ENCODE measurements around the gene HSPA4L. TPM values are rescaled to one million over a fixed set of nuclear protein-coding genes. Genes with fewer than 3 reads are reported as not detected.

Gene HSPA4L
- total RNA-seq, 1 experiment from 2014 or later = 8.7 TPM

GRCh38 chr4:127832585-127832984 is 50.5 kb downstream of the HSPA4L start:
- Histone ChIP-seq H2AFZ (ENCODE audit: low read length) (no peak overlapping the region), H3K4me1 (ENCODE audit: insufficient read depth, low read length) (no peaks in the 10 kb centered on the region), H4K20me1 (ENCODE audit: low read length) (no peaks in the 10 kb centered on the region), H3K27me3 (ENCODE audit: low read length) (no peaks in the 10 kb centered on the region), H3K4me3 (ENCODE audit: low read length) (no peak overlapping the region), H3K27ac (ENCODE audit: low read length) (no peak overlapping the region), H3K9me3 (ENCODE audit: low read length) (no peaks in the 10 kb centered on the region), H3K9me2 (replicated peaks; ENCODE audit: low read length) (no peaks in the 10 kb centered on the region), H3F3A (ENCODE audit: low read length, unreplicated experiment) (no peaks in the 10 kb centered on the region), H3K9ac (ENCODE audit: low read length) (no peak overlapping the region), H3K4me2 (ENCODE audit: low read length) (no peak overlapping the region), H3K36me3 (ENCODE audit: low read depth, low read length) (peaks cover 5% of the 10 kb centered on the region; the same call in 1 of the 2 replicates), H3K79me2 (ENCODE audit: low read length) (no peaks in the 10 kb centered on the region)
- DNase-seq (no peak), ATAC-seq (no peak)
- BruUV-seq (replicated peaks) = no TSS peak
- no peak for TF ChIP-seq EZH2 (IDR thresholded peaks at IDR 0.05; ENCODE audit: low read length, unreplicated experiment)
- no peak for TF ChIP-seq CTCF (conservative IDR thresholded peaks at IDR 0.05; ENCODE audit: low read depth, low read length)
- no peak for TF ChIP-seq EZH2phosphoT487 (IDR thresholded peaks at IDR 0.05; ENCODE audit: borderline replicate concordance, low read length)
- intact Hi-C loops (cut with micrococcal nuclease) = no loop called here
- ChIA-PET CTCF (no interaction called here), POLR2A (ENCODE audit: unreplicated experiment) (no interaction called here)

- Histone ChIP-seq H3K27me3 (ENCODE audit: low read length) (no peaks in the 10 kb centered on the region), H4K20me1 (ENCODE audit: low read length) (no peaks in the 10 kb centered on the region), H3K4me2 (ENCODE audit: low read length) (no peak overlapping the region), H3K9me2 (replicated peaks; ENCODE audit: low read length) (no peaks in the 10 kb centered on the region), H3K4me1 (ENCODE audit: insufficient read depth, low read length) (no peaks in the 10 kb centered on the region), H3K4me3 (ENCODE audit: low read length) (no peak overlapping the region), H3K27ac (ENCODE audit: low read length) (no peak overlapping the region), H3K9ac (ENCODE audit: low read length) (no peak overlapping the region), H2AFZ (ENCODE audit: low read length) (no peak overlapping the region), H3F3A (ENCODE audit: low read length, unreplicated experiment) (no peaks in the 10 kb centered on the region), H3K79me2 (ENCODE audit: low read length) (no peaks in the 10 kb centered on the region), H3K36me3 (ENCODE audit: low read depth, low read length) (no peaks in the 10 kb centered on the region; the same call in 1 of the 2 replicates), H3K9me3 (ENCODE audit: low read length) (no peaks in the 10 kb centered on the region)
- POLR2A ChIA-PET (ENCODE audit: unreplicated experiment) = no interaction called here
- intact Hi-C loops (cut with micrococcal nuclease) = no loop called here
- no TSS peak for BruUV-seq (replicated peaks)
- ATAC-seq = no peak
- no peak for DNase-seq
- TF ChIP-seq EZH2 (IDR thresholded peaks at IDR 0.05; ENCODE audit: low read length, unreplicated experiment) = no peak
- TF ChIP-seq CTCF (conservative IDR thresholded peaks at IDR 0.05; ENCODE audit: low read depth, low read length) = no peak
- TF ChIP-seq EZH2phosphoT487 (IDR thresholded peaks at IDR 0.05; ENCODE audit: borderline replicate concordance, low read length) = no peak
- CTCF ChIA-PET = no interaction called here
These were observed 61.8 kb downstream of the HSPA4L start for GRCh38 chr4:127843704-127844600.

GRCh38 chr4:127844601-127845116 is 62.5 kb downstream of the HSPA4L start:
- intact Hi-C loops (cut with micrococcal nuclease) = no loop called here
- H3K4me2 ChIP-seq (ENCODE audit: low read length) = no peak overlapping the region
- ATAC-seq (no peak), DNase-seq (peak; percentile 6)
- no peak overlapping the region for H3K4me3 ChIP-seq (ENCODE audit: low read length)
- no peak overlapping the region for H3K27ac ChIP-seq (ENCODE audit: low read length)
- H3K79me2 ChIP-seq (ENCODE audit: low read length) = no peaks in the 10 kb centered on the region
- no TSS peak for BruUV-seq (replicated peaks)
- POLR2A ChIA-PET (ENCODE audit: unreplicated experiment) = no interaction called here
- peaks cover 2% of the 10 kb centered on the region; the same call in 1 of the 2 replicates for H3K9me3 ChIP-seq (ENCODE audit: low read length)
- no peak for TF ChIP-seq CTCF (conservative IDR thresholded peaks at IDR 0.05; ENCODE audit: low read depth, low read length)
- no peak for TF ChIP-seq EZH2phosphoT487 (IDR thresholded peaks at IDR 0.05; ENCODE audit: borderline replicate concordance, low read length)
- no peak for TF ChIP-seq EZH2 (IDR thresholded peaks at IDR 0.05; ENCODE audit: low read length, unreplicated experiment)
- no peaks in the 10 kb centered on the region for H3F3A ChIP-seq (ENCODE audit: low read length, unreplicated experiment)
- no peaks in the 10 kb centered on the region for H3K9me2 ChIP-seq (replicated peaks; ENCODE audit: low read length)
- no peaks in the 10 kb centered on the region for H3K4me1 ChIP-seq (ENCODE audit: insufficient read depth, low read length)
- no peaks in the 10 kb centered on the region for H4K20me1 ChIP-seq (ENCODE audit: low read length)
- CTCF ChIA-PET = no interaction called here
- H2AFZ ChIP-seq (ENCODE audit: low read length) = no peak overlapping the region
- no peak overlapping the region for H3K9ac ChIP-seq (ENCODE audit: low read length)
- H3K36me3 ChIP-seq (ENCODE audit: low read depth, low read length) = no peaks in the 10 kb centered on the region; the same call in 1 of the 2 replicates
- no peaks in the 10 kb centered on the region for H3K27me3 ChIP-seq (ENCODE audit: low read length)

Data from PC-3 (cell line).